GM12878 (cell line): Measurements from ENCODE around the gene FANCI. TPM values are rescaled to one million over a fixed set of nuclear protein-coding genes. Genes with fewer than 3 reads are reported as not detected.

Experiments
- ATAC-seq: fragments of 200-7000 bp; cut with Tn5 transposase; 3 replicates; pipeline ENCODE4 v1.9.1; 2020; ENCODE audit warnings: mild to moderate bottlenecking, moderate library complexity
- BruUV-seq: library from RNA; stranded (reverse); fragments of 400-500 nt; replicated peaks from 2 replicates; lab custom pipeline; 2021; lab: Mats Ljungman, UMichigan
- CTCF ChIA-PET: fragments of 300-600 bp; sonication (Branson Sonifier 250); formaldehyde crosslinking; extraction: SDS; loops from one replicate; lab custom pipeline; 2021; ENCODE audit warnings: inconsistent platforms; lab: Yijun Ruan, JAX
- POLR2A ChIA-PET: fragments of 350-600 bp; formaldehyde crosslinking; extraction: SDS; loops from one replicate; lab custom pipeline; 2021; ENCODE audit warnings: inconsistent platforms; lab: Charles Lee
- RAD21 ChIA-PET: fragments of 300-600 bp; sonication (Branson Sonifier 250); formaldehyde crosslinking; loops from one replicate; lab custom pipeline; 2023; ENCODE audit warnings: antibody characterized with exemption; ENCODE audit not compliant: unreplicated experiment; lab: Charles Lee
- SMC1A ChIA-PET: fragments of 300-600 bp; sonication (Branson Sonifier 250); formaldehyde crosslinking; loops from one replicate; lab custom pipeline; 2023; ENCODE audit not compliant: unreplicated experiment, uncharacterized antibody; lab: Charles Lee
- DNase-seq: peaks from one replicate; pipeline ENCODE4 v3.0.0-alpha.2; 2011; ENCODE audit warnings: low read depth, low spot score
- FAIRE-seq: peaks from 3 replicates; lab custom pipeline; 2011; peaks lifted over from hg19 to GRCh38; lab: Jason Lieb, UNC
- H2AFZ ChIP-seq: 2 replicates; pipeline ENCODE4 v1.6.0; 2011; ENCODE audit warnings: low read depth, low read length, control low read depth; ENCODE audit not compliant: control insufficient read depth
- H3K27ac ChIP-seq: 2 replicates; pipeline ENCODE4 v1.5.1; 2011; ENCODE audit warnings: control low read depth; ENCODE audit not compliant: control insufficient read depth, insufficient read depth
- H3K27me3 ChIP-seq, 2 experiments: replicated peaks in 1 of 2; 2 replicates each; pipeline versions ENCODE4 v1.6.0 to v1.6.1; 2011; ENCODE audit warnings: low read length in 1 of 2; ENCODE audit not compliant: control insufficient read depth in 2 of 2, insufficient read depth in 2 of 2
- H3K36me3 ChIP-seq, 2 experiments: 2 replicates each; pipeline ENCODE4 v1.5.1; 2011; ENCODE audit warnings: low read length in 1 of 2; ENCODE audit not compliant: control insufficient read depth in 2 of 2, insufficient read depth in 2 of 2
- H3K4me1 ChIP-seq: 2 replicates; pipeline ENCODE4 v1.6.1; 2011; ENCODE audit warnings: mild to moderate bottlenecking, low read length, moderate library complexity, mixed read lengths; ENCODE audit not compliant: control insufficient read depth, insufficient read depth
- H3K4me2 ChIP-seq: 2 replicates; pipeline ENCODE4 v1.6.0; 2011; ENCODE audit warnings: control low read depth; ENCODE audit not compliant: control insufficient read depth, insufficient read depth
- H3K4me3 ChIP-seq: fragments of 200-600 bp; sonication (generic); 2 replicates; pipeline ENCODE4 v1.5.1; 2016
- H3K79me2 ChIP-seq: 2 replicates; pipeline ENCODE4 v1.6.0; 2011; ENCODE audit warnings: low read length; ENCODE audit not compliant: control insufficient read depth, insufficient read depth
- H3K9ac ChIP-seq: 2 replicates; pipeline ENCODE4 v1.8.0; 2011; ENCODE audit warnings: low read length, control low read depth, mixed read lengths; ENCODE audit not compliant: control insufficient read depth, insufficient read depth
- H3K9me3 ChIP-seq: replicated peaks from 3 replicates; pipeline ENCODE4 v1.5.1; 2011; ENCODE audit warnings: mild to moderate bottlenecking, low read length; ENCODE audit not compliant: control insufficient read depth, insufficient read depth
- H4K20me1 ChIP-seq: 2 replicates; pipeline ENCODE4 v1.6.0; 2011; ENCODE audit not compliant: control insufficient read depth, insufficient read depth
- CEBPB ChIP-seq, 2 experiments: fragments of 150-350 bp in 1 of 2; IDR thresholded peaks; 2 replicates each; pipeline ENCODE4 v1.6.1; 2012 to 2014; ENCODE audit warnings: low read depth in 2 of 2, low read length in 2 of 2, borderline replicate concordance in 1 of 2, inconsistent platforms in 1 of 2
- EGR1 ChIP-seq, 2 experiments: IDR thresholded peaks; 1 replicate in 1 of 2; 2 replicates in 1 of 2; pipeline ENCODE4 v1.6.1; 2011 to 2012; ENCODE audit warnings: low read depth in 2 of 2, low read length in 2 of 2, borderline replicate concordance in 1 of 2, mild to moderate bottlenecking in 1 of 2, moderate library complexity in 1 of 2
- FOXK2 ChIP-seq: fragments of 450-650 bp; IDR thresholded peaks from 2 replicates; pipeline ENCODE4 v1.6.1; 2017; ENCODE audit warnings: mild to moderate bottlenecking, moderate library complexity
- FOXM1 ChIP-seq: IDR thresholded peaks from 2 replicates; pipeline ENCODE4 v1.6.1; 2012; ENCODE audit warnings: low read depth, mild to moderate bottlenecking, inconsistent platforms, low read length, moderate library complexity
- HSF1 ChIP-seq: fragments of 150-350 bp; IDR thresholded peaks from 2 replicates; pipeline ENCODE4 v1.6.1; 2014; ENCODE audit warnings: mild to moderate bottlenecking, low read depth, low read length
- IRF4 ChIP-seq: IDR thresholded peaks from 2 replicates; pipeline ENCODE4 v1.6.1; 2011; ENCODE audit warnings: low read depth, low read length
- JUND ChIP-seq: IDR thresholded peaks from 2 replicates; pipeline ENCODE4 v1.6.1; 2012; ENCODE audit warnings: low read depth, mild to moderate bottlenecking, low read length, improper control_type of control experiment, moderate library complexity
- KDM1A ChIP-seq: fragments of 200-600 bp; sonication (generic); IDR thresholded peaks from 2 replicates; pipeline ENCODE4 v1.6.1; 2016; ENCODE audit warnings: borderline replicate concordance
- MEF2A ChIP-seq: IDR thresholded peaks from 2 replicates; pipeline ENCODE4 v1.6.1; 2011; ENCODE audit warnings: low read depth, mild to moderate bottlenecking, low read length, moderate library complexity; ENCODE audit not compliant: insufficient read depth
- MEF2B ChIP-seq: fragments of 450-650 bp; IDR thresholded peaks from 2 replicates; pipeline ENCODE4 v1.6.1; 2018; ENCODE audit warnings: mild to moderate bottlenecking, moderate library complexity; ENCODE audit not compliant: partially characterized antibody, poor library complexity, severe bottlenecking
- MYC ChIP-seq: IDR thresholded peaks from 2 replicates; pipeline ENCODE4 v1.6.1; 2011; ENCODE audit warnings: mild to moderate bottlenecking, low read length, moderate library complexity, inconsistent platforms; ENCODE audit not compliant: insufficient read depth, insufficient replicate concordance, insufficient read length, severe bottlenecking
- NFYA ChIP-seq: IDR thresholded peaks from 2 replicates; pipeline ENCODE4 v1.6.1; 2011; ENCODE audit warnings: low read depth, mild to moderate bottlenecking, low read length, improper control_type of control experiment, borderline replicate concordance
- NR2C1 ChIP-seq: fragments of 450-650 bp; IDR thresholded peaks from 2 replicates; pipeline ENCODE4 v1.6.1; 2017; ENCODE audit warnings: antibody characterized with exemption, mild to moderate bottlenecking, moderate library complexity
- POLR2A ChIP-seq: IDR thresholded peaks from 2 replicates; pipeline ENCODE4 v1.6.1; 2011; ENCODE audit warnings: low read depth, mild to moderate bottlenecking, low read length
- RUNX3 ChIP-seq: IDR thresholded peaks from 2 replicates; pipeline ENCODE4 v1.6.1; 2012; ENCODE audit warnings: low read length, inconsistent platforms
- SMAD1 ChIP-seq: fragments of 450-650 bp; IDR thresholded peaks from 2 replicates; pipeline ENCODE4 v1.6.1; 2018; ENCODE audit warnings: mild to moderate bottlenecking, low read depth; ENCODE audit not compliant: partially characterized antibody
- SREBF1 ChIP-seq: IDR thresholded peaks from 2 replicates; pipeline ENCODE4 v1.6.1; 2012; ENCODE audit warnings: mild to moderate bottlenecking, low read length
- SUPT20H ChIP-seq: IDR thresholded peaks from 2 replicates; pipeline ENCODE4 v1.6.1; 2011; ENCODE audit warnings: low read depth, mild to moderate bottlenecking, low read length, moderate library complexity, borderline replicate concordance; ENCODE audit not compliant: control insufficient read depth
- TCF7 ChIP-seq: IDR thresholded peaks from 2 replicates; pipeline ENCODE4 v1.6.1; 2014; ENCODE audit warnings: antibody characterized with exemption, borderline replicate concordance
- WRNIP1 ChIP-seq: IDR thresholded peaks from 2 replicates; pipeline ENCODE4 v1.6.1; 2011; ENCODE audit warnings: low read depth, low read length, improper control_type of control experiment, borderline replicate concordance
- ZNF207 ChIP-seq: fragments of 450-650 bp; IDR thresholded peaks from 2 replicates; pipeline ENCODE4 v1.6.1; 2014; ENCODE audit warnings: antibody characterized with exemption, mild to moderate bottlenecking, borderline replicate concordance
- ZNF24 ChIP-seq: fragments of 450-650 bp; IDR thresholded peaks from 2 replicates; pipeline ENCODE4 v1.6.1; 2017; ENCODE audit warnings: antibody characterized with exemption, mild to moderate bottlenecking
- ZNF384 ChIP-seq: IDR thresholded peaks from 2 replicates; pipeline ENCODE4 v1.6.1; 2012; ENCODE audit warnings: low read depth, mild to moderate bottlenecking, low read length, improper control_type of control experiment, borderline replicate concordance
- WGBS: methylation state at CpG from one replicate; pipeline ENCODE4 v1.1.6; 2016; ENCODE audit warnings: low lambda C conversion rate; ENCODE audit not compliant: insufficient replicate concordance, insufficient coverage; ENCODE audit errors: missing lambda C conversion rate; 5-methylcytosine and 5-hydroxymethylcytosine counted together
- in situ Hi-C: fragments of 300-500 bp; cut with MboI; formaldehyde crosslinking; loops from 9 replicates; pipeline ENCODE4 v1.14.3; 2018; ENCODE audit warnings: mixed read lengths
- intact Hi-C: fragments of 100-400 bp; cut with micrococcal nuclease; formaldehyde crosslinking; loops from one replicate; pipeline ENCODE4 v1.14.2; 2022; ENCODE audit not compliant: unreplicated experiment
- polyA plus RNA-seq, 11 experiments: library from polyadenylated mRNA; depleted of rRNA in 4 of 11; unstranded in 6 of 11; stranded (reverse) in 5 of 11; fragments of >200 nt; fragmentation: Nextera tagmentation in 4 of 11; fragmentation: Illumina TruSeq in 1 of 11; extraction: Ambion mirVana in 4 of 11; extraction: Trizol in 1 of 11; gene quantifications; 1 replicate in 1 of 11; 2 replicates in 10 of 11; pipeline versions ENCODE4 v1.2.1 to v1.2.3, GENCODE V29; 2011 to 2016; ENCODE audit warnings: inconsistent platforms in 2 of 11, missing spikeins in 2 of 11, low read depth in 1 of 11
- total RNA-seq, 4 experiments: library from RNA; depleted of rRNA in 3 of 4; stranded (reverse); fragments of >200 nt in 3 of 4; fragmentation: Illumina TruSeq in 1 of 4; extraction: Trizol in 1 of 4; gene quantifications; 2 replicates each; pipeline versions ENCODE4 v1.2.1 to v1.2.3, GENCODE V29; 2013 to 2021

FANCI gene
- total and polyA plus RNA-seq, 10 of the 15 experiments (the other 5 are each of a cell fraction or from before 2014, with no cell fraction given) = 38.1 to 129 (median 82.4) TPM

GRCh38 chr15:89334510-89335297 lies 90.9 kb downstream of the FANCI start, which contains the start of gene POLG:
Gene POLG (minus strand): TSS chr15:89334824. CDS start chr15:89333754, 1,070 bp downstream.
- H2AFZ ChIP-seq = peak within 1 kb of the TSS; percentile 62
- H3K36me3 ChIP-seq = peaks cover 5 to 23% of the 10 kb centered on the region in 2 experiments
- peaks cover 6% of the 10 kb centered on the region; the same call in 1 of the 2 replicates for H4K20me1 ChIP-seq
- CTCF ChIA-PET = interaction anchor here (0.6 to 13.0 kb wide), 7 partner anchors 10 to 245 kb away, joined by 3 to 116 read pairs (median 3); no protein-coding TSS in a partner anchor
- POLR2A ChIA-PET = interaction anchor here (0.6 to 2.0 kb wide), 4 partner anchors 9 to 240 kb away, joined by 3 to 8 read pairs (median 4); partner anchors contain the start of genes FANCI and TICRR
- WGBS = under 1% methylated on average over 66 of the region's 85 CpGs
- DNase-seq = peak; percentile 98
- peaks cover 47% of the 10 kb centered on the region for H3K79me2 ChIP-seq
- no peaks in the 10 kb centered on the region for H3K9me3 ChIP-seq
- TSS peak; percentile 100 for BruUV-seq
- no peaks in the 10 kb centered on the region for H3K27me3 ChIP-seq
- intact Hi-C loops = loop anchor here (5.0 kb wide), 1 partner anchor 127 kb away; no protein-coding TSS in a partner anchor
- in situ Hi-C loops = no loop called here
- H3K4me2 ChIP-seq = peak within 1 kb of the TSS; percentile 88
- H3K4me3 ChIP-seq = peak within 1 kb of the TSS; percentile 76
- H3K4me1 ChIP-seq = peaks cover 30% of the 10 kb centered on the region
- peak within 1 kb of the TSS; percentile 90 for H3K27ac ChIP-seq
- FAIRE-seq = peak; percentile 91
- H3K9ac ChIP-seq = peak within 1 kb of the TSS; percentile 91
- ATAC-seq = peak; percentile 94
- SMC1A ChIA-PET = interaction anchor here (0.6 to 1.5 kb wide), 2 partner anchors 11 to 130 kb away, joined by 3 read pairs; no protein-coding TSS in a partner anchor
- RAD21 ChIA-PET = interaction anchor here (0.7 to 1.3 kb wide), 3 partner anchors 24 to 247 kb away, joined by 3 to 4 read pairs (median 3); partner anchors contain the start of gene ABHD2
- TF ChIP-seq ZNF207 (peak; percentile 97), MEF2B (peak; percentile 8), ZNF24 (peak; percentile 100), SMAD1 (no peak), IRF4 (peak; percentile 24), WRNIP1 (no peak), JUND (peak; percentile 100), EGR1 (IDR thresholded peaks at IDR 0.05; ENCODE audit: borderline replicate concordance in 1 of 2, low read depth in 2 of 2, low read length in 2 of 2) (peak; percentile 77 to 98), CEBPB (IDR thresholded peaks at IDR 0.05; ENCODE audit: borderline replicate concordance in 1 of 2, low read depth in 2 of 2, low read length in 2 of 2) (no peak), FOXK2 (peak; percentile 98), TCF7 (peak; percentile 80), MEF2A (peak; percentile 40; the same call in 1 of the 2 replicates), SUPT20H (no peak), KDM1A (no peak), FOXM1 (peak; percentile 87), NFYA (no peak), MYC (no peak), POLR2A (peak; percentile 100), ZNF384 (no peak), SREBF1 (peak; percentile 100), RUNX3 (peak; percentile 83), NR2C1 (peak; percentile 25; the same call in 1 of the 2 replicates), HSF1 (peak; percentile 91)
